Bone marrow (tissue), 2 donors: ENCODE measurements around the gene HOXA10.
A peak's percentile ranks its signal among the peaks of the same experiment; 100 is the strongest.

Source experiments
- DNase-seq, 2 donors: peaks; one replicate each; lab custom pipeline; 2025; lab: John Stamatoyannopoulos, UW

Gene HOXA10

DNA sequence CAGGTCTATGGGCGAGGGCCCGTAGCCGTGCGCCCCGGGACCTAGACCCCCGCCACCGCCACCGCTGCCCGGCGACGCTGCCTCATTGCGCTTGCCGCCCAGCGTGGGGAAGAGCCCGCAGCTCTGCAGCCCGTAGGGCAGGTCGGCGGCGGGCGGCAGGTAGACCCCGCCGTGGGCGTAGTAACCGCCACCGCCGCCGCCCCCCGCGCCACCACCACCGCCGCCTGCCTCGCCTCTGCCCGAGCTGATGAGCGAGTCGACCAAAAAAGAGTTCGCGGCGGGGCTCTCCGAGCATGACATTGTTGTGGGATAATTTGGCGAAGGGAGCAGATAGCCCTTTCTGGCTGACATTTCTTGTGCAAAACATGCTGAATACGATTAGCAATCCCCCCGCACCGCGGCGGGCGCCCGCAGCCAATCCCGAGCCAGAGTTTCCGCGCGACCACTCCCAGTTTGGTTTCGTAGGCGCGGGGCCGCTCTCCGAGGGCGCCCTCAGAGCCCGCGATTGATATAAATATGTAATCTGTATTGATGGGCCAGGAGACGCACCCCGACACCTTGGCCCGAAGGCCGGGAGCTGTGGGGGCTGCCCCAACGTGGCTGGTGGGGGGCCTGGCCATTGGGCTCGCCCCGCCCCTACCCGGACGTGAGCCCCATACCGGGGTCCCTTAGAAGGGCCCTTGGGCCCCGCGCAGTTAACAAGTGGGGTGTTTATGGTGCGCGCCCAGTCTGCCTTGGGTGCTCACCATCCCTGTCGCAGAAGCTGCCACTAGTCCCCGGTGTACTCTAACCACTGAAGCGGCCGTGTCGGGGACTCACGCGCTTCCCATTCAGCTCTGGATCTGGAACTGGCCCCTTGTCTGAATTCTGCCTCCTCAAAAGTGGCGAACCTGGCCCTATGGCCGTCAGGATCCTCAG, at the start of gene HOXA10:
Gene HOXA10, minus strand, starts transcription at position 365 of the 918 bp plus-strand sequence. Its CDS starts 14 bp downstream, at position 351.
- no peak for DNase-seq

DNA sequence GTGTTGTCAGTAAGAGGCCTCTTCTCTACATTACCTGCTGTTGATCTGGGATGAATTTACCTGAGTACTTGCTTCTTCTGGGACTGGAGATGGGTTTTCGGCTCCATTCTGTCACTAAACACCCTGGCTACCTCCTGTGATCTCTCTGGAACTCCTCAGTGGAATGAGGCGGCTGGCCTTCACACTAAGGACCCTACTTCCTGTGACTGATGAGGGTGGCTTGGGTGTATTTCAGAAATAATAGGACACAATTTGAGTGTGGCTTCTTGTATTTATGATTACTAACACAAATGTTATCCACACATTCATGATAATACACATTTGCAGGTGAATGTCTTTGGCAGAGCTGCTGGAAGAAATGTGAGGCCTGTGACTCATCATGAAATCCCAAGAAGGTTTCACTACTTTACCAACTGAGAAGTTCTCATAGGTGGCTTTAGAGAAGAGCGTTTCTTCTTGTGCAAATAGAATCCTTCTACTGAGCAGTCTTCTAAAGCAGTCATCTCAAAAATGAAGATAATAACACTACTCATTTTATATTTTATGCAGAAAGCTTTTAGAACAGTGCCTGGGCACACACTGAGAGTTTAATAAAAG, 47.2 kb upstream of the HOXA10 start:
- DNase-seq = no peak

DNA sequence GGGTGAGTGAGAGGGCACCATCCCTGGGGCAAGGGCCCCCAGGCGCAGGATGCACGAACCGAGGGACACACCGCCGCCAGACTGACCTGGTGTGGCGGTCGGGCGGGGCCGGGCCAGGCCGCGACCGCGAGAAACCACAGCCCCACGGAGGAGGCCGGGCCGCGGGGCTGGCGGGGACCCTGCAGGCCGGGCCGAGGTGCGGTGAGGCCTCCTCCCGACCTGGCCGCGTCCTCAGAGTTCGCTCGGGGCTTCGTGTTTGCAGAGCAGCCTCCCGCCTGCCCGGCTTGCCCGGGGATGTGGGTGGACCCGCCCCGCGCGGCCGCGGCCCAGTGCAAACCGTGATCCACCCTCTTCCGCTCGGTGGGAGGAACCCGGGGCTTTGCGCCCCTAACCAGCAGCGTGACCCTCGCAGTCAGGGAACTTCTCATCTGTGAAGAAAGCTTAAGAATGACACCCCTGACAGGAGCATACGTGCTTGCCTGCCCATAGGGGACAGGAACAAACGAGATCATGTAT, 46.4 kb upstream of the HOXA10 start:
- no peak for DNase-seq

DNA sequence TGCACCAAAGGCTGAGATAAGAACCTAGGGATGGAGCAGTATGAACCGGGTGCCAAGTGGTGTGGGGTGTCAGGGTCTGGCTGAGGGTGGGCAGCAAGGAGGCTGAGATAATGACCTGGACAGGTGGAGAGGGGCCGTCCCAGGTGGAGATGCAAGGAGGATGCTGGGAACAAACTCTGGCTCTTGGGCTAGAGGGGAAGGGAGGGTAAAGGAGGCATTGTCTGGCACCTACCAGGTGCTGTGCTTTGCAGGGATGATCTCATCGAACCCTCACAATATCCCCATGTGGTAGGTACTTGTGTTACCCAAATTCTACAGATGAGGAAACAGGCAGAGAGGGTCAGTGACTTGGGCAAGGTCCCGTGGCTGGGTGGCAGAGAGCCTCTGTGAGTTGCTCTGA, 45.7 kb upstream of the HOXA10 start:
- no peak for DNase-seq

DNA sequence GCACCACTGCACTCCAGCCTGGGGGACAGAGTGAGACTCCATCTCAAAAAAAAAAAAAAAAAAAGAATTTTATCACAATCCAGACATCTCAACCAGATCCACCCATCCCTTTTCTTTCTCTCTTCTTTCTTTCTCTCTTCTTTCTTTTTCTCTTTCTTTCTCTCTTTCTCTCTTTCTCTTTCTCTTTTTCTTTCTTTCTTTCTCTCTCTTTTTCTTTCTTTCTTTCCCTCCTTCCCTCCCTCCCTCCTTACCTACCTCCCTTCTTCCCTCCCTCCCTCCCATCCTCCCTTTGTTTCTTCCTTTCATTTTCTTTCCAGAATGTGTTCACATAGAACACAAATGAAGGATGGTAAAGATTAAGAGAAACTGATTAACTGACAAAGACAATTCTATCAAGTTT, 43.8 kb upstream of the HOXA10 start:
- DNase-seq = no peak

DNA sequence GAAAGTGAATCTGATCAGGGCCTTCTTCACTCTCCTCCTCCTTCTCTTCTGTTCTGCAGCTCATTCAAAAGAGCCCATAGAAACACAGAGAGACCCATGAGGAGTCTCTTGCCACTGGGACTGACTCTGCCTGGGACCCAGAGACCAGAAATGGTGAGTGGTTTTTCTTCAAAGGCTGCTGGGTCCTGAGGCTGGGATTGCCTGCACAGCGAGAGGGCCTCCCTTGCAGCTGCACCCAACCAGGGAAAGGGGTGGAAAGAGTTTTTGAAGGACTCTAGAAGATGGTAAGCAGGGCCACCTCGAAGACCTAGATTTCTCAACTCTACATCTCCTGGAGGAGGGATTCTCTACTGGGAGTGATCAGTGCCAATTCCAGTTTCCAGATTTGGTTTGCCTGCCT, 41.2 kb upstream of the HOXA10 start:
- DNase-seq = no peak

DNA sequence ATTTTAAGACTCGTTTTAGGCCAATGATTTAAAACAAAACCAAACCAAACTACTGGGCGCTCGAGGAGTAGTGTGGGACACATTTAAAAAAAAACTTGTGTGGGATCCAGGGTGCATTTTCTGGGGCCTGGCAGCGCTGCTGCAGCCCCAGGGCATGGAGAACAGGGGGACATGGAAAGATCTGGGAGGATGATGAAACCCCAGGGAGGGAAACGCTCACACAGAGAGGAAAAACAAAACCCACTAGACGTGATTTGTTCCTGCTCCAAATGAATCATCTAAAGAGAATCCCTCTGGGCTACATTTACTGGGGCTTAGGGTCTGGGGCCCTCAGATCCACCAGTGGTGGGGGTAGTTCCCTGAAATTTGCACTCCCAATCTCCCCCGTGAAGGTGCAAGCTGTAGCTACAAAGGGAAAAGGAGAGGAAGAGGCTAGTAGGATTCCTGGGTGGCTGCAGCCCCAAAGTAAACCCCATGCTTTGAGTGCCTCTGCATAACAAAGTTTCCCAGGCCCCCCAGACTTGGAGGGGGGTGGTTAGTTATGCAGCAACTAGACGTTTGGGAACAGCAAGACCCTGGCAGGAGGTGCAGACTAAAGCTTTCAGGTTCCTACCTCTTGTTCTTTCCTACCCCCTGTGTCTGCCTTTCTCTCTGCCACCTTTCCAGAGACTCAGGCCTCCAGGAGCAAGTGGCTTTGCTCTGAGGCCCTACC, 40.3 kb upstream of the HOXA10 start:
- DNase-seq = no peak

DNA sequence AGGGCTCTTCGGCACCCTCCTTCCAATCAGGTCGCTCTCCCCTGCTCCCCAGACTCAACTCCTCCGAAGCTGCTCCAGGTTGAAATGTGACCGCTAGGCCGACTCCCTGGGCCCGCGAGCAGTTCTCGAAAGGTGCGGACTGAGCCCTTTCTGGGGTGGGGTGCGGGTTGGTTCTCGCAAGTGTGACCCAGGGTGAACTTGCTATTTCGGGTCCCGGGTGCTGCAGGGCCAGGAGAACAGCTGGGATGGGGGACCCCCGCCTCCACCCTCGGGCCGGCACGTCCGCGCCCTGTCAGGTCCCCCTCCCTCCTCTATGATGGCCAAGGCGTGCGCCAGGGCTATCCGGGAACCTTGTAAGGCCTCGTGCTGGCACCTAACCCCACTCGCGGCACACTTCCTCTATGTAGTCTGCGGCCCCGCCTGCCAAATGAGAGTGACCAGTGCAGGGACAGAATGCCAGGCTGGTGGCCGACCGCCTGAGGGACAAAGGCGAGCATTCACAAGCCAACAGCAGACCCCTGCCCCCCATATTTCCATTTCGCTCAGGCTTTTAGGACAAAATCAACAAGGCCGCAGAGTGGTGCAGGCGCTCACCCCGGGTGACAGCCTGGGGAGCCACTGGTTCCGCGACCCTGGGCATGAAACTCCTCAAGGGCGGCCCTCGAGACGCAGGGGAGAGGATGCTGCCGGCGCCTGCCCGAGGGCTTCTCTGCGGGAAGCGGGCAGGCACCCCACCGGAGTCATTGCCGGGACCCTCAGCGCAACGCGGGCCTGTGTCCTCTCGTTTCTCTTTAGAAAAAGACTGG, 39.5 kb upstream of the HOXA10 start:
- DNase-seq = no peak

DNA sequence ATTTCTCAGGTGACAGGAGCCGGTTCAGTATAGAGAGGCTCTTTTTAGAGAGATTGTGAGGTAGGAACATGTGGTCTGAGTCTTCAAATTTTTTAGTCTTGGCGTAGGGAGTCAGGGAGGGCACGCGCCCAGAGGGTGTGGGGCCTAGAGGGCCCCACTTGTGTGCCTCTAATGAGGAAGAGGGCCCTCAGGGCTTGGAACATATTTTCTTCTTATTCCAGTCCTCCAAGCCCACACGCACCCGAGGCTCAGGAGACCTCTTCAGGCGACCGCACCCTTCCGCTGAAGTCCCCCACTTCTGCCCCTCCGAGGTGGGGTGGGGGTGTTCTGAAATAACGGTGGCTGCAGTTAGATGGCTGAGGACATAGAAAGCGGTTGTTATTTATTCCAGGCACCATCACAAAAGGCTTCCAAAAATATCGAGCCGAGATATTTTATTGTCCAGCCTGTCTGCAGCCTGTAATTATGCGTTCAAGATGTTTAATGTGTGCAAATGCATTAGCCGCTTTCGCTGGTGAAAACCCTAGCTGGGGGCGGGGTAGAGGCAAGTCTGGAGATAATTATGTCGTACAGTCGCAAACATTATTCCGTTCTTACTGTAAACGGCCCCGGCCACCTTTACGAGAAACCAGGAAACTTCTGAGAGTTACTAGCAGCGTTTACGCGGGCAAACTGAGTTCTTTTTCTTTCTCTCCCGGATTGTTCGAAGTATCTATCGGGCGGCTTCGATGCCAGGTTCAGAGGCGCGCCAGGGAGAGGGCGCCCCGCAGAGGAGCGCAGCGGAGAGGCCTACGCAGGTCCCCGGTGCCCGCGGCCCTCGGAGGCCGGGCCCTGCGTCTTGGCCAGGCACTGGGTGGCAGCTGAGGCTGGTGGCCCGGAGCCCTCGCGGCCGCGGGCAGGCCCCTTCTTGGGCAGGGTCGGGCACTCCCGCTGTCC, 38.6 kb upstream of the HOXA10 start:
- DNase-seq = no peak

DNA sequence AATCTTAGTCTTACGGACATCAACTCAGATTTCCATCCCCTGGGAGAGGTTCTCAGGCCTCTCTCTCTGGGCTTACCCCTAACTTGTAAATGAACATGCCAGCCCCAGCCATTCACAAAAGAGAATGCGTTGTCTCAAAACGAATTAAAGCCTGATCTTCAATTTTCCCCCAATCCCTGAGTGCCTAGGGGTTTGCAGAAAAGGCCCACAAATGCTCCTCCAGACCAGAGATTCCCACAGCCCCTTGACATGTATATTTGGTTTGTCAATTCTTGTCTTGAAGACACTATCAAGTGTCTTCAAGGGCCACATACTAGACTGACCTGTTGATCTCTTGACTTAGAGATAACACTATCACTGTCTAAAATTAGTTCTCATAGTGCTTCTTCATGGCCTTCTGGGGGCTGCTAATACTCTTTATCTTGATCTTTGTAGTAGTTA, 37.7 kb upstream of the HOXA10 start:
- DNase-seq = no peak

DNA sequence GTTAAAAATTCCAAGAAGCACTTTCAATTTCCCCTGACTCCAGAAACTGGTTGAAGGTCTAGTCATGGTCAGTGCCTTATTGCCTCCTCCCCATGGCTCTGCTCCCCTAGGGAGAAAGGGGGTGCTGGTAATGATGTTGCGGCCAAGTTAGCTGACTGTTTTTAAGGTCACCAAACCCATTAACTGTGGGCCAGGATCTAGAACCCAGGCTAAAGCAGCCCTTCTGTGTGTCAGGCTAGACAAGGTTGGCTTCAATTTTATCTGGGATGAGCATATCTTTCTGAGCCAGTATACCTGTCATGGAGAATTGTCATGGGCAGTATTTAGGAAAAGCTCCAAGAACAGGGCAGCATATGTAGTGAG, 36.9 kb upstream of the HOXA10 start:
- DNase-seq = no peak

DNA sequence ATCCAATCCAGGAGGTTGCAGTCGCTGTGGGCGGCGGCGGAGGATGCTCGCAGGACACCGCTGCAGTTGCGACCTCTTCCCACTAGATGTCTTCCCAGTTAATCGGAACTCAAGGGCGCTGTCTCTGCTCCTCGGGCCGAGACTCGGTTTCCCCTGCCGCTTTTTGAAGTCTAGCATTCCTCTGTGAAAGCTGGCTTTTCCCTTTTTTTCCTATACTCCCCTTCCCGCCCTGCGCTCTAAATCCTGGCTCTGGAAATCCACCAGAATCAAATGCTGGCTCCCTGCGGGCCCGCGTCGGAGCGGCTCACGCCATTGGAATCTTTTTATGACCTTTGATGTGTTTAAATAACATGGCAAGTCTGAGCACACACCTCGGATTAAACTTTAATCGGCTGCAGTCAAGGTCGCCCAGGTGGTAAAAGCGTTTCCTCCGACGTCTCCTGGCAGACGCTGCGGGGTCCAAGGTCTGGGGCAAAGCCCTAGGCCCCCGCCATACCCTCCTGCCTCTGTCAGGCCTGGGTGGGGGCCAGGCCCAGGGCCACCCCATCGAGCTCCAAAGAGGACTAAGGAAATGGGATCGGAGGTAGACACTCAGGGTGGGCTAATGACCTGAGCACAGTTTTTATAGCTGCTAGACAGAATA, 36.4 kb upstream of the HOXA10 start:
- DNase-seq = peak in 1 of 2 donors; percentile 20

DNA sequence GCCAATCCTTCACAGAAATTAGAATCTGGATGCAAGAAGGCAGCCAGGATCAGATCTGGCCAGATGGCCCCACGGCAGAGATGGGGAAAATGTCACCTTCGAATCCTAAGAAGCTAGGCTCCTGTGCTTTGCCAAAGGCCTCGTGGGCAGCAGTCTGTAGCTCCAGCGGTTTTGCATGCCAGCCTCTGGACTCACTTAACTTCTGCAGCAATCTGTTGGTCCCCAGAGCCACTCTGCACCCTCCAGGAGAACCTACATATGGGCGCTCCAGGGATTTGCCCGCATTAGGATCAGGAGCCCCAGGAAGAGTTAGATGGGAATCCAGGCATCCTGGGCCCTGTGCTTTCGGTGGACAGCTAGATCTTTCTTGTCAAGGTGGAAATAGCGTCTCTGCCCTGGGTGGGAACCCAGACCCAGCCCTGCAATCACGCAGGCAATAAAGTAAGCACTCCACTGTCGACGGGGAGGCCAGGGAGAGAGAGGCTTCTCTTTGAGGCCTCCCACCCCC, 35.9 kb upstream of the HOXA10 start:
- DNase-seq = no peak

DNA sequence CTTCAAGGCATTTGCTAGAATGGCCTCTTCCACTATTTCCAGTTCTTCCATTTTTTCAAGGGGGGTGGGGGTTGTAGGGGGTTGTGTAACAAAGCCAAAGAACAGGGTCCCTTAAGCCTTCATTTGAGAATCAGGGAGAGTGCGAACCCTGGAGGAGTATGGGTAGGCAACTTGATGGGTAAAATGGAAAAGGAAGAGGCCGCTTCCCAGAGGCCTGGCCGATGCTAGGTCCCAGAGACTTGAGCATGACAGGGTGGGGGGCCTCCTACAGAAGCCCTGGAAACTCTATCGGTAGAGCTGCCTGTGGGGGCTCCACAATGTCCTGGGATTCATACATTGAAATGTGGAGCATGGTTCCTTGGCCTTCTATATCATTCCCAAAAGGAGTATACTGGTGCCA, 34.9 kb upstream of the HOXA10 start:
- no peak for DNase-seq

DNA sequence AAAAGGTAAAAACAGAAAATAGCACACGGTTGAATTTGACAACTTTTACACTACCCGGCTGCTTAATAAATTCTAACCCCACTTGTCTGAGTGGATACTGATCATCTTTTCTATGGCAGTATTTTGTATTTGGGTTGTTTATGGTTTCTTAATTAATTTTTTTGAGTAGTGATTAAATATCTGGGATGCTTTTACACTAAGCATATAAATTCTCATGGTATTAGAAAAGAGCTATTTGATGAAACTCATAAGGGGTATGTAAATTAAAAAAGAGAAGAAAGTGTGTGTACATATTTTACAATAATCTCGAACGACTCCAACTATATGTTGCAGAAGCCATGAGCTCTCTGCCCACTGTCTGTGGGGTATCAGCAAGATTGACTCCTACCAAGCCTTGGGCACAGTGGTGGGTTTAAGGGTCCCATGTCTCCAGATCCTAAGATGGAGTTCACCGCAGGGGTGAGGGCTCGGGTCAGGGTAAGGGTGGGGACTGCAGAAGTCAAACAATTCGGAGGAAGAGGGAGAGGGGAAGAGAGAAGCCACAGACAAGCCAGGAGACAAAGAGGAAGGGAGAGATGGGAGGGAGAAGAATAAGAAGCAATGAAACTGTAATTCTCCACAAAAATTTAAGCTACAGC, 33.3 kb upstream of the HOXA10 start:
- no peak for DNase-seq

DNA sequence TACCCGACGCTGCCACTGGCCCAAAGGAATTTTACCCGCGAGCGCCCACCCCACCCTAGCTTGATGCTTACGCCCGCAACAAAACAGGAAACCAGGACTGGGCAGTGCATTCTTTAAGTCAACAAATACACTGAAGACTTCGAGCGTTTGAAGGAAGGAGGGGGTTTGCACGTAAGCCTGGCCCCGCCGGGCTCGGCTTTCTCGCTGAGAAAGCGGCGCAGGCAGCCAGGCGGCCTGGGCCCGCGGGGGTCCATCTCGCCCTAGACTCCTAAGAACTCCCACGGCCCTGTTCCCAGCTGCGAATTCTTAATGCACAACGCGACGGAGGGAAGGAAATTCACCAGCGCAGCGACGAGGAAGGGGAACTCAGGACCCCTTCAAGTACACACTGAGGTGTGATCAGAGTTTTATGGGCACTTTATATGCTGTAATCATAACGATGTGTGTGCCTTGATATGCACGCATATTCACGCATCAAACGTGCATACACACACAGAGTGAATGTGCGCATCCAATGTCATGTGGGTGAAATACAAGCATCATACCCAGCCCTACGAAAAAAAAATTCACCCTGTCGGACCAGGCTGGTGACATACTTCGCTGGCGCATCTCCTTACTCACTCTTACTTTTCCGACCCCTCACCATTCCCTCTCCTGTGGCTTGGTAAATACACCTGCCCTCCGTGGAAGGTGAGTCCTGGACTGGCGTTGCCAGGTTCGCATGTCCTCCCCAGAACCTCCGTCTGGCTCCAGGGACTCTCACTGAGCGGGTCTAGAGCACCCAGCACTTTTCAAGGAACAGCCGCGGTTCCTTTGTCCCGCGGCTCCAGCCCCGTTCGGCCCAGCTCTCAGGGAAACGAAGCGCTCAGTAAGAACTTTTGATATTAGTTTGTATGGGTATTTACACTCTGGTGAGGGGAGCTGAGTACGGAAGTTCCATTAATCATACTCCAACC, 31.5 kb upstream of the HOXA10 start:
- DNase-seq = no peak

DNA sequence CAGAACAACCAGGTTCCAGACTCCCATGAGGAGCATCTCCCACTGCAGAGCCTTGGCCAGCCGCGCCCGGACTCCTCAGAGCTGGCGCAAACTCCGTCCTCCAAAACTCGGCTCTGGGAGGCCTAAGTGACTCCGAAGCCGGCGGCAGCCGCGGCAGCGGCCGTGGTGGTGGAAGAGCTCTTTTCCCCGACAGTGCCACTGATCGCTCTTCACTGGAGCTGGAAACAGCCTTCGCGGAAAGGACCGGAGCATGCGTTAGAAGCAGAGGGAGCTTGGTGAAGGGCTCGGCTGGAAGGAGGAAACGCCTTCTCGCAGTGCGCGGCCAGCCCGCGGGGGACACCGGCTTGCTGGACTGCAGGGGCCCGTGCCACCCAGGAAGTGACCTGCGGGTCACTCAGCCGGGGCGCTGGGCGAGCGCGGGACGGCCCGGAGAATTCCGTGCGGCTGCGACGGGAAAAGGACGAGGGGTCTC, 30.8 kb upstream of the HOXA10 start:
- no peak for DNase-seq

DNA sequence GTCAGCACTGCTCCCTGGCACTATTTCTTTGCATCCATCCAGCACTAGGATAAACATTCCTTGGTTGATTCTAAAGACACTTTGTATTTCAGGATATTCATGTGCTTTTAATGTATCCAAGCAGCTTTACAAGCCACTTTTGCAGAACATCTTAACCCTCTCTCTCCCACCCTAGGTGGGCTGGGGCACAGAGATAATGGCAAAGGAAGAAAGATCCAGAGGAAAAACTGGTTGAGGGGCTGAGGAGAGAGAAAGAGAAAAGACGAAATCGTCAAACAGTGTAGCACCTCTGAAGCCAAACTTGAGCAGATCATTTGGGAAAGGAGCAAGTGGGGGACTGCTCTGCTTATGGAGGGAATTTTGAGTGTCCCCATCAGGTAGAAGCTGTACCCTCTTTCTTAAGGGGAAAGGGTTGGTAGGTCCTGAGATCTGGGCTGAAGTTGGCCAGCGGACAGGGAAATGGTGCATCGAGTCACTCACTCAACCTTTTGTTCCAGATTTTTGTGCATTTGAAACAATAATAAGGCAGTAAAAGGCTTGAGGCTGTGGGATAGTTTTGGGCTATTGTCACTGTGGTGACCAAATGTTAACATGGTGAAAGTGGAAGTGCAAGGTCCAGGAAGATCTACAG, 30.0 kb upstream of the HOXA10 start:
- no peak for DNase-seq
